Measurements from ENCODE around the gene ALKBH2. TPM values are rescaled to one million over a fixed set of nuclear protein-coding genes. Genes with fewer than 3 reads are reported as not detected.
"Not testable (repeated sequence)": the region's sequence is repeated elsewhere in the genome, so short reads cannot be mapped to it uniquely, and the experiment has no call there.

The ALKBH2 gene
- total RNA-seq, 1 donor from 2014 or later = 7.2 TPM

- intact Hi-C loops (cut with DNase I) = loop anchor here (10.0 kb wide), 1 partner anchor 444 kb away; no protein-coding TSS in a partner anchor
- ATAC-seq (ENCODE audit: poor library complexity) = no peak
- no peak for DNase-seq
Measured at GRCh38 chr12:109088818-109089217, 4.5 kb downstream of the ALKBH2 start.

GRCh38 chr12:109087250-109087649 is 6.0 kb downstream of the ALKBH2 start:
- intact Hi-C loops (cut with DNase I) = loop anchor here (10.0 kb wide), 1 partner anchor 442 kb away; no protein-coding TSS in a partner anchor
- ATAC-seq (ENCODE audit: poor library complexity) = peak; percentile 66
- no peak for DNase-seq

GRCh38 chr12:109085590-109085989 is 7.7 kb downstream of the ALKBH2 start:
- DNase-seq (no peak), ATAC-seq (ENCODE audit: poor library complexity) (no peak)
- intact Hi-C loops (cut with DNase I) = loop anchor here (10.0 kb wide), 1 partner anchor 441 kb away; no protein-coding TSS in a partner anchor

- intact Hi-C loops (cut with DNase I) = loop anchor here (10.0 kb wide), 1 partner anchor 440 kb away; no protein-coding TSS in a partner anchor
- ATAC-seq (ENCODE audit: poor library complexity) (no peak), DNase-seq (no peak)
Measured at GRCh38 chr12:109084425-109084824, 8.8 kb downstream of the ALKBH2 start.

- DNase-seq = no peak
- intact Hi-C loops (cut with DNase I) = loop anchor here (10.0 kb wide), 1 partner anchor 438 kb away; no protein-coding TSS in a partner anchor
- no peak for ATAC-seq (ENCODE audit: poor library complexity)
Measured at GRCh38 chr12:109082751-109083150, 10.5 kb downstream of the ALKBH2 start.

- ATAC-seq (ENCODE audit: poor library complexity) (no peak), DNase-seq (no peak)
- intact Hi-C loops (cut with DNase I) = no loop called here
Measured at GRCh38 chr12:109074866-109075265, 18.4 kb downstream of the ALKBH2 start.

GRCh38 chr12:109069307-109070271 is 23.7 kb downstream of the ALKBH2 start:
- ATAC-seq (ENCODE audit: poor library complexity) (peak; percentile 29), DNase-seq (no peak)
- intact Hi-C loops (cut with DNase I) = no loop called here

GRCh38 chr12:109065853-109066193 is 27.4 kb downstream of the ALKBH2 start:
- DNase-seq (no peak), ATAC-seq (ENCODE audit: poor library complexity) (no peak)
- intact Hi-C loops (cut with DNase I) = no loop called here

GRCh38 chr12:109065154-109065852 is 28.0 kb downstream of the ALKBH2 start:
- ATAC-seq (ENCODE audit: poor library complexity) = no peak
- intact Hi-C loops (cut with DNase I) = no loop called here
- no peak for DNase-seq

- intact Hi-C loops (cut with DNase I) = no loop called here
- no peak for DNase-seq
- no peak for ATAC-seq (ENCODE audit: poor library complexity)
Measured at GRCh38 chr12:109064143-109064542, 29.1 kb downstream of the ALKBH2 start.

- no peak for ATAC-seq (ENCODE audit: poor library complexity)
- intact Hi-C loops (cut with DNase I) = no loop called here
- DNase-seq = no peak
Measured at GRCh38 chr12:109058773-109059172, 34.5 kb downstream of the ALKBH2 start.

GRCh38 chr12:109057376-109057775 is 35.9 kb downstream of the ALKBH2 start:
- no peak for ATAC-seq (ENCODE audit: poor library complexity)
- no peak for DNase-seq
- intact Hi-C loops (cut with DNase I) = no loop called here

- DNase-seq (no peak), ATAC-seq (ENCODE audit: poor library complexity) (no peak)
- intact Hi-C loops (cut with DNase I) = no loop called here
Measured at GRCh38 chr12:109056891-109057290, 36.4 kb downstream of the ALKBH2 start.

GRCh38 chr12:109054520-109054919 is 38.8 kb downstream of the ALKBH2 start:
- intact Hi-C loops (cut with DNase I) = no loop called here
- no peak for ATAC-seq (ENCODE audit: poor library complexity)

GRCh38 chr12:109054124-109054513 is 39.2 kb downstream of the ALKBH2 start:
- intact Hi-C loops (cut with DNase I); ATAC-seq (ENCODE audit: poor library complexity); DNase-seq: not testable (repeated sequence)

More at GRCh38 chr12:109054520-109054919, 38.8 kb downstream of the ALKBH2 start:
- DNase-seq = no peak

GRCh38 chr12:109053382-109054123 is 39.7 kb downstream of the ALKBH2 start:
- no peak for DNase-seq
- no peak for ATAC-seq (ENCODE audit: poor library complexity)
- intact Hi-C loops (cut with DNase I) = no loop called here

- peak; percentile 98 for ATAC-seq (ENCODE audit: poor library complexity)
- peak; percentile 90 for DNase-seq
- intact Hi-C loops (cut with DNase I) = no loop called here
Measured at GRCh38 chr12:109052414-109053323, 40.6 kb downstream of the ALKBH2 start, which contains the start of gene USP30. Gene USP30, plus strand, starts transcription at chr12:109052576. Its CDS starts 103 bp downstream, at chr12:109052679.

- intact Hi-C loops (cut with DNase I) = no loop called here
- no peak for DNase-seq
- no peak for ATAC-seq (ENCODE audit: poor library complexity)
Measured at GRCh38 chr12:109052097-109052413, 41.2 kb downstream of the ALKBH2 start.

Measured in Right ventricle myocardium superior (tissue), 1 donor.